Measurements from ENCODE around the gene SHQ1. TPM values are rescaled to one million over a fixed set of nuclear protein-coding genes. Genes with fewer than 3 reads are reported as not detected.

Gene SHQ1
- total RNA-seq, 2 experiments from 2014 or later: 26.4 to 31.3 TPM

DNA sequence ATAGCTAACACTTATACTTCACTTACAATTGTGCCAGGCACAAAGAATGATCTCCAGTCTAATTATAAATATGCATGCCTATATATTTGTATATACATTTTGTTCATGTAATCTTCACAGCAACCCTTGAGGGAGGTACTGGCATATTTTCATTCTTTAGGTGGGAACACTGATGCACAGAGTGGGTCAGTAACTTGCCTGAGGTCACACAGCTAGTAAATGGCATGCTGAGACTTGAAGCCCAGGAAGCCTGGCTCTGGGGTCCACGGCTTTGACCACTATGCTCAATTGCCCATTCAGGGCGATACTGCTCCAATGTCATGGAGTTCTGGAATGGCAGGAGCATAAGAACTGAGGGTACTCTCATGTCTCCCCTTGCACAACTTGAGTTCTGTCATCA is 139.8 kb downstream of the SHQ1 start:
- no peak overlapping the region for H3K27ac Mint-ChIP-seq
- ATAC-seq (no peak), DNase-seq (no peak)
- ChIA-PET POLR2A (no interaction called here), CTCF (no interaction called here)
- H3K4me3 Mint-ChIP-seq: no peak overlapping the region
- no peaks in the 10 kb centered on the region for H3K4me1 Mint-ChIP-seq
- intact Hi-C loops (cut with DNase I, micrococcal nuclease): no loop called here
- no peaks in the 10 kb centered on the region for H3K27me3 Mint-ChIP-seq
- no peaks in the 10 kb centered on the region for H3K9me3 Mint-ChIP-seq (ENCODE audit: low read depth)
- no peaks in the 10 kb centered on the region for H3K36me3 Mint-ChIP-seq (ENCODE audit: low read depth)

DNA sequence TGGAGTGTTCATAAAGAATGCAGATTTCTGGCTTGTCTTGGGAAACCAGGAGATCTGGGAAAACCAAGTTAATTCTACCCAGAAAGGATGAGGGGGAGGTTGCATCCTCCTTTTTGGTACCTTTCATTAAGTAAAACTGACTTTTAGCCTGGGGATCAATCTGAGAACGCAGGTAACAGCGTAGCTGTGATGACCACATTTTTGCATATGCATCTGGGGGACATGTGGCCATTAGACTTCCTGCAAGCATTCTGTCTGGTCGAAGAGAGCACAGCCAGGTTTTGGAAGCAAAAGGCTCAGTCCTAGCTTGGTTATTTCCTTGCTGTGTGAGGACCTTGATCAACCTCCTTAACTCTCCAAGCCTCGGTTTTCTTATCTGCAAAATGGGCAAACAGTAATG is 145.2 kb downstream of the SHQ1 start:
- DNase-seq: no peak
- Mint-ChIP-seq H3K4me3 (no peak overlapping the region), H3K36me3 (ENCODE audit: low read depth) (no peaks in the 10 kb centered on the region), H3K27ac (no peak overlapping the region), H3K4me1 (no peaks in the 10 kb centered on the region), H3K27me3 (no peaks in the 10 kb centered on the region), H3K9me3 (ENCODE audit: low read depth) (no peaks in the 10 kb centered on the region)
- CTCF ChIA-PET: no interaction called here
- ATAC-seq: no peak
- intact Hi-C loops (cut with DNase I, micrococcal nuclease): no loop called here
- POLR2A ChIA-PET: no interaction called here

DNA sequence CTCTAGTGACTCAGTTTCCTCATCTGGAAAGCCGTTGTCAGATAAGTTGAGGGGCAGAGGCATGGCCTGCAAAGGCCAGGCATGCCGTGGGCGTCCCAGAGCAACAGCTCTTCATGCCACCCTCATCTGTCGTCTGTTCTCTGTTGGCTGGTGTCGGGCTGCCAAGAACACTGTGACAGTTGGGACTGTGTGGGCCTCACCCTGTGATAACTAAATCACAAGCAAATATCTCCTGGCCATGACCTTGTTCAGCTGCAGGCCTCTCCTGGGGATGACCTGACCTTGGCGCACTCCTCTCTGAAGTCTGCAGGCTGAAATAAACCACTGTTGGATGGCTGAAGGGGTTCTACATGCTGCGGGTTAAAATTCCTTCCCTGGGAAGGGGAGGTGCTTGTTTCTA is 145.9 kb downstream of the SHQ1 start:
- no peaks in the 10 kb centered on the region for H3K4me1 Mint-ChIP-seq
- no peak overlapping the region for H3K4me3 Mint-ChIP-seq
- no peaks in the 10 kb centered on the region for H3K9me3 Mint-ChIP-seq (ENCODE audit: low read depth)
- H3K27ac Mint-ChIP-seq: no peak overlapping the region
- intact Hi-C loops (cut with DNase I, micrococcal nuclease): no loop called here
- ChIA-PET CTCF (no interaction called here), POLR2A (no interaction called here)
- no peak for ATAC-seq
- H3K27me3 Mint-ChIP-seq: no peaks in the 10 kb centered on the region
- no peaks in the 10 kb centered on the region for H3K36me3 Mint-ChIP-seq (ENCODE audit: low read depth)
- DNase-seq: no peak

DNA sequence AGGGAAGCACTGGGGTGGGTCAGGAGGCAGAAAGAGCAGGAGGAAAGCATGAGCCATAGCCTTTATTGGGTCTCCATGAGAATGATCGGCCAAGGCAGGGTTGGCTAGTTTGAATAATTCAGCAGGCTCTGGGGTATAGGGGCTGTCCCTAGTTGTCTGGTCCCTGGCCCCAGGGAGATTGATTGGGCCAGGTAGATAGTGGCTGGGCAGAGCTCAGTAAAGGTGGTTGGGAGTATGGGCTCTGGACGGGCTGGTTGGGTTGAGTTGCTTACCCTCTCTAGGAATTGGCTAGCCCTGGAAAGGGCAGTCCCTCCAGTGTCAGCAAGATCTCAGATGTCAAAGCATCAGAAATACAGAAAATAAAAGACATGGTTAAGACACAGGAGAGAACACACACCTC is 148.1 kb downstream of the SHQ1 start:
- DNase-seq: no peak
- no peak for ATAC-seq
- intact Hi-C loops (cut with DNase I, micrococcal nuclease): no loop called here
- H3K9me3 Mint-ChIP-seq (ENCODE audit: low read depth): no peaks in the 10 kb centered on the region
- H3K36me3 Mint-ChIP-seq (ENCODE audit: low read depth): no peaks in the 10 kb centered on the region
- no peaks in the 10 kb centered on the region for H3K4me1 Mint-ChIP-seq
- ChIA-PET CTCF (interaction anchor here (0.7 kb wide), 1 partner anchor 56 kb away, joined by 3 read pairs; no protein-coding TSS in a partner anchor), POLR2A (no interaction called here)
- no peak overlapping the region for H3K27ac Mint-ChIP-seq
- no peaks in the 10 kb centered on the region for H3K27me3 Mint-ChIP-seq
- H3K4me3 Mint-ChIP-seq: no peak overlapping the region

- ATAC-seq: no peak
- intact Hi-C loops (cut with DNase I, micrococcal nuclease): no loop called here
- Mint-ChIP-seq H3K9me3 (ENCODE audit: low read depth) (no peaks in the 10 kb centered on the region), H3K4me1 (no peaks in the 10 kb centered on the region), H3K27me3 (no peaks in the 10 kb centered on the region), H3K4me3 (no peak overlapping the region), H3K27ac (no peak overlapping the region), H3K36me3 (ENCODE audit: low read depth) (no peaks in the 10 kb centered on the region)
- no peak for DNase-seq
- POLR2A ChIA-PET: no interaction called here
- CTCF ChIA-PET: interaction anchor here (0.7 to 0.9 kb wide), 2 partner anchors 53 to 56 kb away, joined by 3 read pairs; no protein-coding TSS in a partner anchor
These were observed 148.6 kb downstream of the SHQ1 start for GRCh38 chr3:72699631-72700030.

Other genes with a start within 250 kb of the SHQ1 start
- gene GXYLT2, start 39.6 kb upstream of the SHQ1 start, total RNA-seq: under 1 TPM in 1 of 2 experiments, not detected in 1; 0.07 TPM
- 10 to 100 TPM; 75.1 to 91.5 TPM for gene PPP4R2, start 148.4 kb upstream of the SHQ1 start, total RNA-seq
- gene EBLN2, start 213.2 kb upstream of the SHQ1 start, total RNA-seq: 1 to 10 TPM; 4.7 to 5.2 TPM

Data from activated CD4-positive, alpha-beta T cell treated with anti-CD3 and anti-CD28 coated beads for 36 hours (primary cell).